COLO668 (cell line): ENCODE measurements around the gene LPAR1.

Source experiments
- DNase-seq: peaks from one replicate; lab custom pipeline; 2025; ENCODE audit not compliant: unreplicated experiment; lab: John Stamatoyannopoulos, UW

The LPAR1 gene

DNA sequence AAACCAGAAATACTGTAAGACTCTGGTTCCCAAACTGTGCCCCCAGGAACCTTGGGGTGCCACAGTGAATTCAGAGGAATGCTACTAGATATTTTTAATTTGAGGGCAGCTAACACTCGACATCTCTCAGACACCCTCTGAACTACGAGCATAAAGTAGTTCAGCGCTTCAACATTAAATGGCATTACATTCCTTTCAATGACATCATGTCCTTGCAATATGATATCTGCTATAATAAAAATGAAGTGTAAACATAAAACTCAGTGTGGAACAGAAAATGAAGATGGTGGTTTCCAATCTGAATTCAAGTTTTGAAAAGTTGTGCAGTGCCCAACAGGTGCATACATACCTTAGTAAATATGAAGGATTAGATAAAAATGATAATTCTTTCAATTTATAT is 116.1 kb downstream of the LPAR1 start:
- no peak for DNase-seq

DNA sequence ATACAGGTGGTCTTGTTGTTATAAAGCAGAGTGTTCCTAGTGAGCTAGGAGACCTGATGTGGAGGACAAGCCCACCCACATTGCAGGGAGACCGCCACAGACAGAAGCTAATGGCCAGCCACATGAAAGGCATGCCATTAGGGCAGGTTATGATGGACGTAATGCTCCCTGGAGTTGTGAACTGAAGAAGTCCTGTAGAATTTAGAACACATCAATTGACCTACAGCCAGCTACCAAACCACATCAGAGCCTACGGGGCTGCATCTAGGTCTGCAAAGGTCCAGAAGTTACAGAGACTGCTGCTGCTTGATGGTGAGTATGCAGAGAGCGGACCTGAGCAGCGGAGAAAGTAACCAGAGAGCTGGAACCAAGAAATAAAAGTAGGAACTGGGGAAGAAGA is 116.6 kb downstream of the LPAR1 start:
- no peak for DNase-seq

DNA sequence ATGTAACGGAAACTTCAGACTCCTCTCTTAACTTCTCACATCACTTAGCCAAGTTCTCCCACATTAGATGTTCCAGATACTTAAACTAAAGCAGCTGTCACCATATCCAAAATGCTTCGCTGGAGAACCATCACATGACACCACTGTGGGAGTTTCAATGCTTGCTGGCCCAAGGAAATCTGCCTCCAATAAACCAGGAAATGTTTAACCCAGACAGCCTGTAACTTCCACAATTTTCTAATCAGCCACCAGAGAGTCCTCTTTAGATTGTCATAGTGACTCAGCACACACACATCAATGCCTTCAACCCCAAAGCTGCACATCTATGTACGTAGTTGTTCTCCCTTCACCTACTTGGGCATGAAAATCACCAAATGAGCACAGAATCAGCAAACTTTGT is 118.7 kb downstream of the LPAR1 start:
- no peak for DNase-seq

DNA sequence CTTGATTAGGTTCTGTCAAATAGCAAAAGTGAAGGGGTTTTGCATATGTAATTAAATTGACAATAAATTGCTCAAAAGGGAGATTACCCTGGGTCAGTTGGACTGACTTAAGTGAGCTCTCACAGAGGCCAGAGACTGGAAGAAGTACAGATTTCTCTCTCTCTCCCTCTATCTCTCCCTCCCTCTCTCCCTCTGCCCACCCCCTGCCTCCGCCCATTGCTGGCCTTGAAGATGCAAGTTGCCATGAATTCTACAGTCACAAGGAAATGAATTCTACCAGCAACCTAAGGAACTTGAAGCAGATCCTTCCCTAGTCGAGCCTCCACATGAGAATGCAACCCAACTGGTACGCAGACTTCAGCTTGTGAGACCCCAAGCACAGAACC is 119.2 kb downstream of the LPAR1 start:
- DNase-seq = no peak

DNA sequence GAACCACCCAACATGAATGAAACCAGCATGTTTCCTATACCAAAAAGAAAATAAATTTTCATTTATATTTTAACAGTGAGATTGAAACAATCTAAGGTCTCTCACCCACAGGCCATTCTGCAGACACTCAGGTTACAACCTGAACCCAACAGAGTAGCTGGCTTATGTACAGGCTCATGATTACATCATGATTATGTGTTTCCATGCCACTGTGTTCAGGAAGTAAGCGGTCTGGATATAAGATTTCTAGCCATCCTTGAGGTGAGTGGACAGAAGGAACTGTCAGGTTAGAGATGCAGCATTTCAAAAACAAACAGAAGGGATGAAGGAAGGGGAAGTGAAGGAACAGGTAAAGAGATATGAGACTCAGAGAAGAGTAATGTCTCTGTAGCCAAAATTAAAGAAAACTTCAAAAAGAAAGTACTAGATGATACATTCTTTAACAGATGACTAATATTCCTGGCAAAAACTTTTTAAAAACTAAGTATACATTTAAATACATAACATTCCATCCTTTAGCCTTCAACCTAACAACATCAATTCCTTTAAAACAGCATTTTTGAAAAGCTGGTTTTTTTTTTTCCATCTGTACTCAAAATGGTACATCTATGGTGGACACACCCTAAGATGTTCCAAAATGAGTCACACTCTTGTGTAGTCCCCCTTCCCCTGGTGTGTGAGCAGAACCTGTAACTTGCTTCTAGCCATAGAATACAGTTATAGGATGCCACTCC is 119.8 kb downstream of the LPAR1 start:
- DNase-seq = no peak

DNA sequence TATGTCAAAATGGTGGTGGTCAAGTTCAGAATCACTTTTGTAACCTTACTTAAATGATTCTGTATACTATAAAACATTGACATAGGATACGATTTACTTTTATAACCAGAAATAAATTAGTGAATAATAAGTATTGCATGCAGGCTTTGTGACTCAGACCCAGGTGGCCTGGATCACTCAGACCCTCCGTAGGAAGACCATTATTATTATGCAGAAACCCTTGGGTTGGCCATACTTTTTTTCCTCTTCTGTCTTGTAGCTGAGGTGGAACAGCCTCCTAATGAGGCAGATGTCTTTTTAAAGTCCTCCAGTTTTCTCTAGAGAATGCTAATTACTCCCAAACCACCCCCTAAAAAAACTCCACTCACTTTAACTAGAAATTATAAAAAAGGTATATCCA is 121.9 kb downstream of the LPAR1 start:
- DNase-seq = no peak

- no peak for DNase-seq
Measured at GRCh38 chr9:110912419-110913291, 125.6 kb downstream of the LPAR1 start.

DNA sequence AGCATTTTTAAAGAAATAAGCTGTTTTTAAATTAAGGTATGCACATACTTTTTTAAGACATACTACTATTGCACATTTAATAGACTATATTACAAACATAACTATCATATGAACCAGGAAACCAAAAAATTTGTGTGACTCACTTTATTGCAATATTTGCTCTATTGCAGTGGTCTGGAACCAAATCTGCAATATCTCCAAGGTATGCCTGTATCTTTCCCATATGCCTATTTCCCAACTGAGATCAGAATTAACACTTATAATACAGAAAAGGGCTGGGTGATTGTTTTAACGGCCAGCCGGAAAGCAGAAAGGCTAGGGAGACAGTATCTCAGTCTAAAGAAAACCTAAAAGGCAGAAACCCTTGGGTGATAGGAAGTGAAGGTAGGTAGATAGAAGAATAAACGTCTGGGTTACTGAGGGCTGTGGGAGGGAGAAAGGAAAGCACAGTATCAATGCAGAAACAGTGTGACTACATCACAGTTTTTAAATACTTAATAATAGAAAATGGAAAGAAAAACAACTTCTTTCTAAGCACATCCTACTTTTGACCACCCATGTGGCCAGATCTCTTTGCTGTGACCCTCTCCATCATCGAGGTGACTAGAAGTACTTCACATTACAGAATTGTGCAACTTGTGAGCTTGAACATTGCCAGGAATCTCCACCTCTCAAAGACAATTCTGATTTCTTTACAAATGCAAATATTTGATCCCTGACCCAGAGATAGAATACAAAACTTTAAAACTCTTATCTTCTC is 126.4 kb downstream of the LPAR1 start:
- no peak for DNase-seq

GRCh38 chr9:110908894-110909293 is 129.4 kb downstream of the LPAR1 start:
- no peak for DNase-seq

- no peak for DNase-seq
Measured at GRCh38 chr9:110900917-110901316, 137.4 kb downstream of the LPAR1 start.

GRCh38 chr9:110900456-110900855 is 137.8 kb downstream of the LPAR1 start:
- DNase-seq = no peak

DNA sequence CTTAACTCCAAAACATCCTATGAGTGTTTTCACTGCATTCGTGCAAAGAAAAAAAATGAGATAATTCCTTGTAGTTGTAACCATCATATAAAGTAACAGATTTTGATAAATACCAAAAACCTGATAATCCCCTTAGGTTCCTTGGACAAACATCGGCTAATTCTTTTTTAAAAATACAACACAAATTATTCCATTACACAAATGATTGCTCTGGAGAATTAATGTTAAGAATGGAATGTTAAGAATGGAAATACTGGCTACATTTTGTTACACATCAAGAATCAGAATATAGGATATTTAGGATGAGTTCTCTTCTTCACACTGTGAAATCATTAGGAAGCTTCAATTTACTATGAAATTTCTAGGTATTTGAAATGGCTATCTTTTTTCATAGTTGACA is 139.4 kb downstream of the LPAR1 start:
- DNase-seq = no peak

- DNase-seq = no peak
Measured at GRCh38 chr9:110898358-110898757, 139.9 kb downstream of the LPAR1 start.

- DNase-seq = no peak
Measured at GRCh38 chr9:110897943-110898342, 140.3 kb downstream of the LPAR1 start.

DNA sequence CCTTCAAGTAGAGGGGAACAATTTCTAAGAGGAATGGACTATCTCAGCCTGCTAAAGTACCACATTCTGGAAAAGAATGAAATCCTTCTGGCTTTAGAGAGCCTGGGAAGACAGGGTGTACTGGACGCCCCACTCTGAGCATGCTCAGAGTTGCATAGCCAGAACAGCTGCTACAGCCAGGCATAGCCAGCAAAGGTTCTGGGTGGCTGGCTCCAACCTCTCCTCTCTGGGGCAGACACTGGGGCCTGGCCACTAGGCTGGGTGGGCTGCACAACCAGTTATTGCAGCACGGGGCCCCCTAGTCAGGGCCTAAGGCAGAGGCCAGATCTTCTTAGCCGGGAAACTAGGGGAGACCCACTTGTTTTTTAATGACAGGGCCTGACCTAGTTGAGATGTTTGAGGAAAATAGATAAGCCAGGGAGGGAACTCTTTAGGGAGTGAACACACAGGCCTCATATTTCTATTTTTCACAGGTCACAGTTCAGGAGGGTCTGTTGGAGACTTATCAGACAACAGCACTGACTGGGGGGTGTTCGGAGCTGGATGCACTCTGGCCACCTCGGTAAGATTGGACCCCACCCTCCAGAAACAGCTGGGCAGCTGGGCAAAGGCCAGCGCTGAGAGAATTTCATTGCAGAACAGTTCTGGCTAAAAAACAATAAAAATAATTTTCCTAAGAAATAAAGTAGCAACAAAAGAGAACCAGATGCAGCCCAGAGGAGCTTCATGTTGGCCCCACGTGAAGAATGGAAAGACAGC is 142.9 kb downstream of the LPAR1 start:
- no peak for DNase-seq

DNA sequence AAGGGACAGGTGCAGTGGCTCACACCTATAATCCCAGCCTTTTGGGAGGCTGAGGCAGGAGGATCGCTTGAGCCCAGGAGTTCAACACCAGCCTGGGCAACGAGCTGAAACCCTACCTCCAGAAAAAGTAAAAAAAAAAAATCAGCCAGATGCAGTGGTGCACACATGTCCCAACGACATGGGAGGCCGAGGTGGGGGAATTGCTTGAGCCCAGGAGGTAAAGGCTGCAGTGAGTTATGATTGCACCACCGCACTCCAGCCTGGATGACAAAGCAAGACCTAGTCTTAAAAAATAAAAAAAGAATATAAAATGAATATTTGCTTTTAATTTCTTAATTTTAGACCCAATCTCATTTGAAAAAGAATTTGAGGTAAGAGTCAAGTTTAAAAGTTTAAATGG is 143.5 kb downstream of the LPAR1 start:
- DNase-seq = no peak

- no peak for DNase-seq
Measured at GRCh38 chr9:110892689-110893088, 145.6 kb downstream of the LPAR1 start.

GRCh38 chr9:110891760-110892159 is 146.5 kb downstream of the LPAR1 start:
- no peak for DNase-seq

DNA sequence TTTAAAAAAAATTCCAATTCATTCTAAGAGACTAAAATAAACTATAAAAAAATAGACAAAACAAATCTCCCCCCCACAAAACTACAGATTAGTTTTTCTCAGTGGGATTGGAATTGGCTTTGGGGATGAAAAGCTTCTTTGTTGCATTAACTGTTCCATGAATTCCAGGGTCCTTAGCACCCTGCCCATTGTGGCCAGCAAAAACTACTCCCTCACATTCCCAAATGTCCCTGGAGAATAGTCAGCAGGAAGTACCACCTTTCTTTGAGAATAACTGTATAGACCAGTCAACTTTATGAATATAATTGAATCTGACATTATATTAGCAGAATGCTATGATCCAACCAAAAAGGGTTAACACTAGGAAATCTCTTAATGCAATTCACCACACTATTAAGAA is 147.9 kb downstream of the LPAR1 start:
- no peak for DNase-seq

- DNase-seq = no peak
Measured at GRCh38 chr9:110887276-110887675, 151.0 kb downstream of the LPAR1 start.

GRCh38 chr9:110886832-110887231 is 151.4 kb downstream of the LPAR1 start:
- DNase-seq = no peak
